Prostate gland (tissue), 2 donors: ENCODE results near the gene CYP26A1.

Experiments used
- CTCF ChIP-seq, 4 experiments: fragments of 200-600 bp in 2 of 4; fragments of 450-650 bp in 2 of 4; sonication (generic) in 2 of 4; IDR thresholded peaks; 1 replicate in 3 of 4; 2 replicates in 1 of 4; pipeline ENCODE4 v1.5.1; 2016 to 2019; ENCODE audit warnings: antibody characterized with exemption in 4 of 4, mild to moderate bottlenecking in 2 of 4, moderate library complexity in 2 of 4
- POLR2AphosphoS5 ChIP-seq: sonication (generic); formaldehyde crosslinking; IDR thresholded peaks from one replicate; pipeline ENCODE4 v1.6.1; 2017; ENCODE audit warnings: antibody characterized with exemption

- TF ChIP-seq CTCF (IDR thresholded peaks at IDR 0.05): no peak
- no peak for TF ChIP-seq POLR2AphosphoS5
Observed at GRCh38 chr10:93066544-93066913, 7.2 kb upstream of the CYP26A1 start.
